ENCODE measurements around the gene ADI1.
"Not testable (repeated sequence)": the region's sequence is repeated elsewhere in the genome, so short reads cannot be mapped to it uniquely, and the experiment has no call there.

The ADI1 gene

GRCh38 chr2:3492475-3492787, 26.9 kb downstream of the ADI1 start:
- DNase-seq = not testable (repeated sequence)

DNA sequence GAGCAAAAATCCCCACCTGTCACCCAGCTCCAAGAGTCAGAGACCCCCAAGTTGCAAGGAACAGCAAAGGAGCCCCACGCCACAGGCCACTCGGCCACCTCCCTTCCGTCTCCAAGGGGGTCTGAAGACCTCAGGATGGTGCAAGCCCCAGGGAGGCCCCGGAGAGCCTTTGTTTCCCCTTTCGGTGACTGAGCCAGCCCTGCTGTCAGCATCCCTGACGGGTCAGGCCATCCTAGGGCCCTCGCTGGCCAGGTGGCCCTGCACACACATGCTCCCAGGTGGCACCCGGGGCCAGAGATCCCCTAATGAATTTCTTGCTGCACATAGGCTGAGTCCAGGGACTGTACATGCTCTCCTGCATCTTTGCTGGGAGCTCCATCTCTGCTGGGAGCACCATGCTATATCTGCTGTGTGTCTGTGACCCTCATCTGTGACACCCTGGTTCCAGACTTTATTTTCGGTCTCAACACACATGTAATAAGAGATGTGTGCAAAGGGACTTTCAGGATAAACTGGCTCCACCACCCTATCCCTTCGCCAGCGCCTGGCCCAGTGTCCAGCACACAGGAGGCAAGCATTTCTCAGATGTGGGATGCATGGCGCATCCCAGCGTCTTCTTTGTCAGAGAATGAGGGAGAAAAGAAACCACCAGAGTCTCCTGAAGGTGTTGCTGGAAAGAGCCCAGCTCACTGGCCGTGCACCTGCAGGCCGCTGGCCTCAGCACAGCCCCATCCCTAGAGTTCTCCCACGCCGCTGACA, 27.4 kb downstream of the ADI1 start:
- no peak for DNase-seq

DNA sequence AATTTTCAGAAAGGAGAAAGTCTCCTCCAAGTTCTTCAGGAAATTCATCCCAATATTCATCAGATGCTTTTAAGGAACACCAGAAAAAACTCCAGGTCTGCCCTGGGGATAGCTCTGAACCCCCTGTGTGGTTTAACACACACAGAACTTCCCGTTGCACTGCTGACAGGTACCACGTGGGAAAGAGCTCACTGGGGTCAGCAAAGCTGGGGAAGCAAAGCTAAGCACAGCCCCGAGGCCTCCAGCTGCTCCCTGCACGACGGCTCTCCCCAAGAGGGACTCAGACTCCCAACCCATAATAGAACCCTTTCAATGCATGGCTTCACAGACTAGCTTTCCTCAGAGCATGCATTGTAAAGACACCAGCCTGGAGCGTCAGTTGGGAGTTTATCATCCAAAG, 28.0 kb downstream of the ADI1 start:
- DNase-seq = no peak

- no peak for DNase-seq
Observed at GRCh38 chr2:3490191-3491170, 28.9 kb downstream of the ADI1 start.

- DNase-seq = no peak
Observed at GRCh38 chr2:3489764-3490115, 29.6 kb downstream of the ADI1 start.

DNA sequence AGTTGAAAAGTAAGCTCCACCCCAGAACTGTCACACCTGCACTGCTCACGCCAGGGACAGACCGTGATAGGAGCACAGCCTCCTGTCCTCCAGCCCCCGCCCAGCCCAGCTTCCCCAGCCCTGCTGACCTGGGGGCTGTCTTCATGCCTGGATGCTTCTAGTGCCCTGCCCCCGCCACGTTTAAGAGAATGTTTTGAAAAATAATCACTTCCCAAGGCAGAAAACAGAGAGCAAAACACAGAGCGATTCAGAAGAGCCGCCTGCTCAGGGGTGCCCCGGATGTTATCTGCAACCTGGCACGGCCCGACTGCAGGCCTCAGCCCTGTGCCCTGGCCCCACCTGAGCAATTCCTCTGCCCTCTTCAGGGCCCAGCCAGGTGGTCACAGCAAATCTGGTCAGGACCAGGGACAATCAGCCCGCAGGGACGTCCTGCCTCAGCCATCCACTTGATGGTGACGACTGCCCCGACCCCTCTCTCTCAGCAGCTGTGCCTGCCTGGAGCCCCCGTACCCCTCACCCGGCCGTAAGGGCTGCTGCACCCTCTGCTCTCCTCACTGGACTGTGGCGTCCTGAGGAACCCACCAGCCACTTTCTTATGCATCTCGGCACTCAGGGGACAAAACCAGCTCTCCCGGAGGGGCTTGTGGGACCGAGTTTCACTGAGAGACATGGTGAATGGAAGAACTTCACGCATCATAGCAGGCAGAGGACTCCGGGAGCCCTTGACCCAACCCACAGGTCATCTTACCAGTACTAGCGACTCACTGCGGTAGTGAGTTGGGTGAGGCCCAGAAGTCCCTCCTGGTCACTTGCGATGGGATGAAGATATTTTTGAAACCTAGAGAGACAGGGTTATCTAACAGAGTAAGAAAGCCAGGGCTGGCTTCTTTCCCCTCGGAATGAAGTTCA, 30.2 kb downstream of the ADI1 start:
- DNase-seq = no peak

DNA sequence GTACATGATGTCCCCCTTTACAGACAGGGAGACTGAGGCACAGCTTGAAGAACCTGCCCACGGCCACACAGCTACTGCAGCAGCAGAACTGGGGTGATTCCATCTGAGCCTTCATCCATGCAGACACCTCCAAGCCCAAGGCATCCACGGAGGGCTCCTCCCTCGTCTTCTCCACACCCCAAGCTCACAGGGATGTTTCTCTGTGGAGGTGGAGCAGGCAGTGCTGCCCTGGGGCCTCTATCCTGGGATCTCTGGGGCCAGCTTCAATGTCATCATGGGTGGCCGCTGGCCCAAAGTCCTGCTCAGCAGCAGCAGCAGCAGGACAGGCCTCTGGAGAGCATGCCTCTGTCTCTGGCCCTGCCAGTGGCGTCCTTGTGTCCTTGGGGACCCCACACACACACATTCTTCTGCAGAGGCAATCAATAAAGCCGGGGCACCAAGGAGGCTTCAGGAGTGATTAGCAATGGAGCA, 31.2 kb downstream of the ADI1 start:
- DNase-seq = no peak

DNA sequence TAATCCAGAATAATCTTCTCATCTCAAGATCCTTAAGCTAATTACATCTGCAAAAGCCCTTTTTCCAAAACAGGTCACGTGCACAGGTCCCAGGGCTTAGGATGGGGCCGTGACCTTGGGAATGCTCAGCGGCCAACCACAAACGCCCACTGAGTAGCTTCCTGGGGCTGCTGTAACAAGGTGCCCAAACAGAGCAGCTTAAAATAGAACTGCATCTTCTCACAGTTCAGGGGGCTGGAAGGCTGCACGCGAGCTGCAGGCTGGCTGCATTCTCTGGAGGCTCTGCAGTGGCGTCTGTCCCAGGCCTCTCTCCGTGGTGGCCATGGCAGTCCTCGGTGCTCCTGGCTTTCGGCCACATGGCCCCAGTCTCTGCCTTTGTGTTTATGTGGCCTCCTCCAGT, 31.9 kb downstream of the ADI1 start:
- no peak for DNase-seq

DNA sequence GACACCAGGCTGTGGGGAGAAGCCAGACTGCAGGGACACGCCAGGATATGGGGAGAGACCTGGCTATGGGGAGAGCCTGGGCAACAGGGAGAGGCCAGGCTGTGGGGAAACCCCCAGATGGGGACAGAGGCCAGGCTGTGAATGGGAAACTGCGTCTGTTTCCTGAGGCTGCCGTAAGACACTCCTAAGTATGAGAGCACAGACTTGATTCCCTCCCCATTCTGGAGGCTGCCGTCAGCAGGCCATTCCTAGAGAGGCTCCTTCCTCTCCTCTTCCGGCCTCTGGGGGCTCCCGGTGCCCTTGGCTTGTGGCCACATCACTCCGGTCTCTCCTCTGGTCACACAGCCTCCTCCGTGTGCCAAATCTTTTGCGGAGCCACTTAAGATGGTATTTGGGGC, 32.3 kb downstream of the ADI1 start:
- DNase-seq = no peak

GRCh38 chr2:3486047-3487027, 33.0 kb downstream of the ADI1 start:
- no peak for DNase-seq

GRCh38 chr2:3485166-3485565, 34.2 kb downstream of the ADI1 start:
- no peak for DNase-seq

DNA sequence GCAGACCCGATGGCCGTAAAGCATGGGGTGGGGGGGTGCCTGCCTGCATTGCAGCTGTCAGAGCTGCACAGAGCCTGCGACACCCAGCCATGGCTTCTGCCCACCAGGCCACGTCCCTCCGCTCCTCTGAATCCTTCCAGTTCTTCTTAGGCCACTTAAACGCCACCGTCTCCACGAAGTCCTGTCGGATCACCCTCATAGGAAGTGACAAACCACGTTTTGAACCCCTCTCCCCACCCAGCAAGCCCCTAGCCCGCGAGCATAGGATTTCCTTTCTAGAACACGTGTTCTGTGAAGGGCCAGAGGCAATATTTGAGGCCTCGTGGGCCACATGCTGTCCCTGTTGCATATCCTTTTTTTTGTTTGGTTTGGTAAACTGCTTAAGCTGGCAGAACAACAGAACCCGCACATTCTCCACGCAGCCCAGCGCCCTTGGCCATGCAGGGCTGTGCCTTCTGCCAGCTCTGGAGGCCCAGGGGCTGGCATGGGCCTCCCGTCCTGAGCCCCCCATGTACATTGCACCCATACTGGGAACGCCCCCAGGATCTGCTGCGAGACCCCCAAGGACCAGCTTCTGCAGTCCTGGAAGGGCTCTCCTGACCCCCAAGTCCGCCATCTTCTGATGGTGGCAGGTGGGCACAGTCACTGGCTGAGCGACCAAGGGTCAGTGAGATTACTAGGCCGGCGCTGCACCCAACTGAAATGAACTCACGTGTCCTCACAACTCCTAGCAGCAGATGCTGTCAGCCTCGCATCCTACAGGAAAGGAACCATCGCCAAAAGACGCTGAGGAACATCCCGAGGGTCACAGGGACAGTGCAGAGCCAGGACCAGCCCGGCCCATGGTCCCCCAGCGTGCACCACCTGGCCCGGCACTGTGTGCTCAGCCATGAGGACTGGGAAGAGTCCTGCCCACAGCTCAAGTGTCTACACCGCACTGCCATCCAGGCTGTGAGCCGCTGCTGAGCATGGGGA, 35.1 kb downstream of the ADI1 start:
- DNase-seq = no peak

DNA sequence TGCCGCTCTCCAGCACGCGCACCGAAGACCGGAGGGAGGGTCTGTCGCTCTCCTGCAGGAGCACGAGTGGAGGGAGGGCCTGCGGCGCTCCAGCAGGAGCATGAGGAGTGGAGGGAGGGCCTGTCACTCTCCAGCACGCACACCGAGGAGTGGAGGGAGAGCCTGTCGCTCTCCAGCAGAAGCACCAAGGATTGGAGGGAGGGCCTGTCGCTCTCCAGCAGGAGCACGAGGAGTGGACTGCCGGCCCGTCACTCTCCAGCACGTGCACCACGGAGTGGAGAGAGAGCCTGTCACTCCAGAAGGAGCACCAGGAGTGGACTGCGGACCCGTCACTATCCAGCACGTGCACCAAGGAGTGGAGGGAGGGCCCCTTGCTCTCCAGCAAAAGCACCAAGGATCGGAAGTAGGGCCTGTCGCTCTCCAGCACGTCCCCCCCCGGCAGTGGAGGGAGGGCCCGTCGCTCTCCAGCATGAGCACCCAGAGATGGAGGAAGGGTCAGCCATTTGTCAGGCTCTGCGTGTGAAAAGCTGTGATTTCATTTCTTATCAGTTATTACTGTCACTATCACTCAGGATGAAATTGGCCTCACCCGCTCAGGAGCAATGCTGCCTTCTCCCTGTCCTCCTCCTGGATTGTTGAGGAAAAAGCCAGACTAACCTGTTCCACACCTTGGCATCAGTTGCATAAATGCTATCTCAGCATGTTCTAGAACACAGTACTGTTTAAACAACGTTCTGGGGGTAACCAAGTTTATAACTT, 35.9 kb downstream of the ADI1 start:
- no peak for DNase-seq

GRCh38 chr2:3482363-3482821, 36.9 kb downstream of the ADI1 start:
- no peak for DNase-seq

- DNase-seq = no peak
Observed at GRCh38 chr2:3481736-3482362, 37.5 kb downstream of the ADI1 start.

DNA sequence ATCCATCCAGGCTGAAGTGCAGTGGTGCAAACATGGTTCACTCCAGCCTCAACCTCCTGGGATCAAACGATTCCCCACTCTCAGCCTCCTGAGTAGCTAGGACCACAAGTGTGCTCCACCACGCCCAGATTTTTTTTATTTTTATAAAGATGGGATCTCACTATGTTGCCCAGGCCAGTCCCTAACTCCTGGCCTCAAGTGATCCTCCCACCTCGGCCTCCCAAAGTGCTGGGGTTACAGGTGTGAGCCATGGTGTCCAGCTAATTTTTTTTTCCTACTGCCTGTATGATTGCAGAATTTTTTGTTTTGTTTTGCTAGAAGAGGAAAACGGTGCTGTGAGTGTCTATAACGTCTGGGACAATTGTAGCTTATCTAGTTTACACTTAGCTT, 38.3 kb downstream of the ADI1 start:
- no peak for DNase-seq

DNA sequence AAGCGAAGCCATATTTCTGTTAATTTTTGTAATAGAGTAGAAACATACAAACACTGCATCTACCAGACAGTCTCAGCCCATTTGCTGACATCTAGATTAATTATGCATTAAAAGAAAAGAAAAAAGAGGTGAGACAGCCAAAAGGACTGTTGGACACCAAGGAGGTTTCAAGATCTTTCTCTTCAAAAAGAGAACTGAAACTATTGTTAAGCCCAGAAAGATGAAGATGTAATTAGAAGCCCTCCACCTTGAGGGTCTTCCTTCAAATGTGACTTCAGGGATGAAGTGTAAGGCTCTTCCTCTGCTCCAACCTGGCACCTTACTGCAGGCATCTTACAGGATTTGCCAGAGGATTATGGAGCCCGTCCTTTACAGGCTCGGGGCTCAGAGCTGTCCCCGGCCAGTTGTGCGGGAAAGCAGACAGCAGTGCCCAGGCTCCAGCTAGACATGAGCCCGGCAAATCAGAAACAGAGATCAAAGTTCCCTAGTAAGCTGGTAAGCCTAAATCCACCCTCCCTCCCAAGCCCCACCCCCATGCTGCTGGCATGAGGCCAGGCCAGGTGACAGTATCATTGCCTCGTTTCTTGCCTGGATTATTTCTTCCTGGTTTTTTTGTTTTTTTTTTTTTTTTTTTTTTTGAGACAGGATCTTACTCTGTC, 38.9 kb downstream of the ADI1 start:
- no peak for DNase-seq

- no peak for DNase-seq
Observed at GRCh38 chr2:3479430-3480320, 39.7 kb downstream of the ADI1 start.
